Hematopoietic multipotent progenitor cell treated with erythropoietin and hydrocortisone succinate and interleukin-3 and kit ligand, for 6 days (in vitro differentiated cells): ENCODE measurements around the gene ENTPD2.
A peak's percentile ranks its signal among the peaks of the same experiment; 100 is the strongest.
"Not testable (repeated sequence)": the region's sequence is repeated elsewhere in the genome, so short reads cannot be mapped to it uniquely, and the experiment has no call there.

Experiments used
- DNase-seq: peaks from one replicate; pipeline ENCODE4 v3.0.0-alpha.2; 2015

ENTPD2 gene

GRCh38 chr9:137012694-137013570, 40.9 kb downstream of the ENTPD2 start:
- DNase-seq: no peak

DNA sequence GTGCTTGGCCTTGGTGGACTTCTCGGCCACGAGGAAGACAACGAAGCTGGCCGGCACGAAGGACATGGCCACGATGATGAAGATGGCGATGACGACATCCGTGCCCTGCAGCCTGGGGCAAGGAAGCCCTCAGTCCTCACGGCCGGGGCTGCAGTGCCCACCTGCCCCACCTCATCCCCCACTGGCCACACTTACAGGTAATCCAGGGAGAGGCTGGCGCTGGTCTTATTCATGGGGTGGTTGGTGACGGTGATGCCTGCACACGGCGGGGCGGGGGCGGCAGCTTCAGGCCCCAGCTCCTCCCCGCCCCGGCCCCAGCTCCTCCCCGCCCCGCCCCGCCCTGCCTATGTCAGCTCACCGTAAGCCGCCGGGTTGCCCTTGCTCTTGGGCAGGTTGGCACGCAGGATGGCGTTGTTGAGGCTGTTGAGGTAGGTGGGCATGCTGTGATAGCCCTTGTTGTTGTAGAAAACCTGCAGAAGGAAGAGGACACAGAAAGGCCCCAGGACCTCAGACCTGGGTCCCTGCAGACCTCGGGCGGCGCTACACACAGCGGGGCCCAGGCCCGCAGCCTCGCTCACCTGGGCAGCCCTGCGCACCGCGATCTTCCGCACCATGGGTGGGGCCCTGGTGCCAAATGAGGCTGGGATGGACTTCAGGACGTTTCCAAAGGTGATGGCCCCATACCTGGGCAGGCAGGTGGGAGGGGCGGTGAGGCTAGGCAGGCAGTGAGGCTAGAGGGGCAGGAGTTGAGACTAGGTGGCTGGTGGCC, 41.8 kb downstream of the ENTPD2 start:
- DNase-seq: no peak

- DNase-seq: no peak
Measured at GRCh38 chr9:137011156-137011555, 42.7 kb downstream of the ENTPD2 start.

- no peak for DNase-seq
Measured at GRCh38 chr9:137009938-137010732, 43.7 kb downstream of the ENTPD2 start.

GRCh38 chr9:137009217-137009616, 44.6 kb downstream of the ENTPD2 start:
- no peak for DNase-seq

GRCh38 chr9:137008312-137008711, 45.5 kb downstream of the ENTPD2 start:
- no peak for DNase-seq

GRCh38 chr9:137007816-137008270, 46.0 kb downstream of the ENTPD2 start:
- DNase-seq: no peak

DNA sequence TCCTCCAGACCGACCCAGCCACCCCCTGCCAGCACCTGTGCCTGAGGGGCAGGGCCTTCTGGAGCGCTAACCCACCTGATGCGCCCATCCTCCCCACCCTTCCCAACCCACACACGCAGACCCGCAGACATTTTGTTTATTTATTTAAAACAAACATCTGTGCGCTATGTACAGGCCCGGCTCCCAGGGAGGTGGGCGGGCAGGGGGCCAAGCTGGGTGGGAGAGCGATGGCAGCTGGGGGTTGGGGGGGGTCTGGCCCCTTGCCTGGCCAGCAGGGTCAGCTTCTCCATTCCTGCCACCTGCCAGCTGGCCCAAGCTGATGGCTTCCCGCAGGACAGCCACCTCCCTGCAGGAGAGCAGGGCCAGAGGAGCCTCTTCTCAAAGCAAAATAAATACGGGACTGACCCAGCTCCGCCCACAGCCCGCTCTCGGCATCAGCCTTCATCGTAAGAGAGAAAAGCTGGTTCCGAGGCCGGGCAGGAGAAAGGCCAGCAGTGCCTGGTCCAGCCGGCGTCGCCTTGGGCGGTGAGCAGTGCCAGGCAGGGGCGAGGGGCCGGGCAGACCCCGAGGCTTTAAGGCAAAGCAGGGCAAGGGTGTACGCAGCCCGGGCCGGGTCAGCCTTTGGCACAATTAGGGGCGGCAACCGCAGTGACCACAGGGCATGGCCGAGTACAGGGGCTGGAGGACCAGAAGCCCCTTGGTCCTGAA, 46.6 kb downstream of the ENTPD2 start:
- no peak for DNase-seq

DNA sequence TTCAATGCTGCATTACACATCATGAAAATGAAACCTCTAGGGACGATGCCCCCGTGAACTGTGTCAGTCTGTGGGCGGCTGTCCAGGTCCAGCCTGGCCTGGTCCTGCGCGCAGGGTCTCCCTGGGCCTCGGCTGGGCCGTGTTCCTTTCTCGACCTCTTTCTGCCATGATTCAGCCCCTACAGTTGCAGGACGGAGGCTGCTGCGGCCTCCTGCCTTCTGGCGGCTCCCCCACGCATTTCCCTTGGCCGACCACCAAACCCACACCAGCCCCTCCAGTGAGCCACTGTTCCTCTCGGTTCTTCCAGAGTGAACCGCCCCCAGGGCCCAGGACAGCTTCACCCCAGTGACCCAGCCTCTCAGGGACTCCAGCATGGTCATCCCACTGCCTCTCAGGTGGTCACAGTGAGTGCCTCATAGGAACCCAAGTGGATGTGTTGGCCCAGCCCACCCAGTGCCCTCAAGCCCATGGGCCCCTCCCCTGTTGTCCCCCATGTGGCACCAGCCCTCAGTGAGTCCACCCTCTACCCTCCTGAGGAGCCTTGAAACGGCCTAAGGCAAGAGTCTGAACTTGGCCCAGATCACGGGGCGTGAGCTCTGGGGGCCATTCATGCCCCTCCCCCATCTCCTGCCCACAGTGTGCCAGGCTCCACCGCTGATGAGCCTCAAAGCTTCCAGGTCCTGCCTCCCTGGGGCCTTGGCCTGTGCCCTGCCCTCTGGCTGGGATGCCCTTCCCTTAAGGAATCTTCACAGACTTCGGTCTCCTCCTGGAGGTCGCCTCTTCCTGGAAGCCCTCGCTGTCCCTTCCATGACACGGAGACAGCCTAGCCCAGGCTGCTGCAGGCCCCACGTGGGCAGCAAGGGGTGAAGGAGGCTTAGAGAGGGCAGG, 47.5 kb downstream of the ENTPD2 start:
- DNase-seq: no peak

DNA sequence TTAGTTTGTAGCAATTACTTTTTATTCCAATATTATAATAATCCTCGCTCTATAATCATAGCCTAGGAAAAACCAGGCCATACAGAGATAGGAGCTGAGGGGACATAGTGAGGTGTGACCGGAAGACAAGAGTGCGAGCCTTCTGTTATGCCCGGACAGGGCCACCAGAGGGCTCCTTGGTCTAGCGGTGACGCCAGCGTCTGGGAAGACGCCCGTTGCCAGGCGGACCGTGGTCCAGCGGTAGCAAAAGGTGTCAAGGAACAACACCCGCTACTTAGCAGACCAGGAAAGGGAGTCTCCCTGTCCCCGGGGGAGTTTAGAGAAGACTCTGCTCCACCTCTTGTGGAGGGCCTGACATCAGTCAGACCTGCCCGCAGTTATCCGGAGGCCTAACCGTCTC, 49.6 kb downstream of the ENTPD2 start:
- DNase-seq: not testable (repeated sequence)

GRCh38 chr9:137002646-137003041, 51.2 kb downstream of the ENTPD2 start:
- no peak for DNase-seq

- no peak for DNase-seq
Measured at GRCh38 chr9:137001857-137002645, 51.8 kb downstream of the ENTPD2 start.

DNA sequence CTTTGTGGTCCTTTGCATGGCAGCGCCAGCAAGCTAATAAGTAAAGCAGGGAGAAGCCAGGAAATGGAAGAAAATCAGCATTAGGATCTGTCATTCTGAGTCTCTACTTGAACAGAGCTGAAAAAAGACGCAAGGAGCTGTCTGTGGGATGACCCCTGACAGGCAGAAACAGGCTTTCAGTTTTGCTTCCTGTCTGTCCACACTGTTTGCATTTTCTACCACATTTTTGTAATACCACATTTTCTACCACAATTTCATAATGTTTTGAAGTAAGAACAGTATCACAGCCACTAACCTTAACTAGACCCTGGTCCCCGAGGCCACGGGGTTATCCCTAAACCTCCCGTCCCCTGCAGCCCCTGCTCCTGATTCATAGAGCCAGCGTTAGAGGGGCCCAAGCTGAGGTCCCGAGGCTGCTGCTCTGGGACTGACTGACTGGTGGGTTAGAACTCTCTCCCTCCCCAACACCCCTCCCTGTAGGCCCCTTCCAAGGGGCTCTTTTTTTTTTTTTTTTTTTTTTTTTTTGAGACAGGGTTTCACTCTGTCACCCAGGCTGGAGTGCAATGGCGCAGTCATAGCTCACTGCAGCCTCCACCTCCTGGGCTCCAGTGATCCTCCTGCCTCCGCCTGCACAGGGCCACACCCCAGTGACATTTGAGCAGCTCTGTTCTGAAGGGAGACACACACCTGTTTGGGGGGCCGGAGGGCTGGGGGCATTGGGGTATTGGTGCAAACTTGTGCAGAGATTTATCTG, 53.5 kb downstream of the ENTPD2 start:
- DNase-seq: peak; percentile 58
